Measurements from ENCODE around the gene MBD1.
"Not testable (repeated sequence)": the region's sequence is repeated elsewhere in the genome, so short reads cannot be mapped to it uniquely, and the experiment has no call there.

Gene MBD1

DNA sequence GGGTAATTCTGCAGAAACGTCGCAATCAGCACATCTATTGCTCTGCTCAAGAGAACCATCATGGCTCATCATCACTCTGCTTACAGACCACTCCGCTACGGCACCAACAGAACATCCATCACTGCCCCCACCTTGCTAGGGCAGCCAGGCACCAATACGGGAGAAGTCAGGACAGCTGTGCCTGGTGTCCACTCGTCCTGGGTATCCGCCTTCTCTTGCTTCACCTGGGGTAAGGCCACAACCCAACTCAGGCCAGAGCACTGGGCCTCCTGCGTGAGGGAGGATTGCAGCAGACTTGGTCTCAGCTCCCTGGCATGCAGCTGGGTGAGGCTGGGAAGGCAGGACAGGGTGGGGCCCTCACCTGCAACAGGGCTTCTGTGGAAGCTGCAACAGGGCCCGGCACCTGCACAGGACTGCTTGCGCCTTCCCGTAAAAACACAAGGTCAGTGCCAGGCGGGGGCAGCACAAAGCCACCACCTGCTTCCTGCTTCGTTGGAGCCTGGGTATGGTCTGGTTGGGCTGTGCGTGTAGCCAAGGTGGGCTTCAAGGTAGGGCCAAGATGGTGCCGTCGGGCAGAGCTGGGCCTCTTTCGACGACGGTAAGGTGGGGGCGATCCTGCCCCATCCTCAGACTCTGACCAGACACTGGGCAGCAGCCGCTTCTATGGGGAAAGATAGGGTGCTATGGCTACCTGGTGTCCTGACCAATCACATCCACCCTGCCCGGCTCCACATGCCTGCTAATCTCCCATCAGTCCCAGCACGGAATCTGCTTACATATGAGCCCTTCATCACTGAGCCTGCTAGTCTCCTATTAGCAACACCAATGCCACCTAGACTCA is 7.9 kb downstream of the MBD1 start:
- no peak for DNase-seq (ENCODE audit: low read depth, low spot score)

GRCh38 chr18:50272568-50272967 is 8.8 kb downstream of the MBD1 start:
- no peak for DNase-seq (ENCODE audit: low read depth, low spot score)

DNA sequence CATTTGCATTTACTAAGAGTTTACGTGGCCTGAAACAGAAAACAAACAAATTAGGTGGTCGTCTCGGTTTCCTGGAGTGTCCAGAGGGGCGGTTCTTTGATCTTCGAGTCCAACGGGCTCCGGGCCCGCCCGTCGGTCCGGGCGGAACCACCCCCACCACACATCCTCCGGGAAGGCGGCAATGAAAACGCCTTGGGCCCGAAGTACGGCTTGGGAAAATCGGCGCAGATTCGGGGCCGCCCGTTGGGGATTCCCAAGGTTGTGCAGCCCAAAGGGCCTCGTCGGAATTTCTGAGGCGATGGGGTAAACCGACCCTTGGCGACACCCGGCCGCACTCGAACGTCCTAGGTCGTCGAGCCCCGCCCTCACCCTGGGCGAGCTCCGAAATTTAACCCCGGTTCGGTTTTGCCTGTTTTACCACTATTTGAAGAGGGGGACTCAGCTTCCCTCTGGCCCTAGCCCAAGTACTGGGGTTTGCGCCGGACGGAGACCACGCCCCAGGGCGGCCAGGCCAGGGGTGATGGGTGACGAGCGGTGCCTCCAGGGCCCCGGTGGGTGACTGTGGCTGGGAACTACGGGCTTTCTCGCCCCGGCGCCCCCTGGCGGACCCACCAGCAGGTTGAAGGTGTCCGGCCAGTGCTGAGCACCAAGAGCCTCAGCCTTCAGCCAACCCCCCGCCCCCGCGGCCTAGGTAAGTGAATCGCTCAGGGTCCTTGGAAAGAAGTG is 13.1 kb downstream of the MBD1 start:
- peak; percentile 47 for DNase-seq (ENCODE audit: low read depth, low spot score)

GRCh38 chr18:50266248-50266704 is 15.0 kb downstream of the MBD1 start, which contains the start of gene CFAP53:
Gene CFAP53 (minus strand): TSS chr18:50266495. CDS start chr18:50266404, 91 bp downstream.
- peak; percentile 48 for DNase-seq (ENCODE audit: low read depth, low spot score)

DNA sequence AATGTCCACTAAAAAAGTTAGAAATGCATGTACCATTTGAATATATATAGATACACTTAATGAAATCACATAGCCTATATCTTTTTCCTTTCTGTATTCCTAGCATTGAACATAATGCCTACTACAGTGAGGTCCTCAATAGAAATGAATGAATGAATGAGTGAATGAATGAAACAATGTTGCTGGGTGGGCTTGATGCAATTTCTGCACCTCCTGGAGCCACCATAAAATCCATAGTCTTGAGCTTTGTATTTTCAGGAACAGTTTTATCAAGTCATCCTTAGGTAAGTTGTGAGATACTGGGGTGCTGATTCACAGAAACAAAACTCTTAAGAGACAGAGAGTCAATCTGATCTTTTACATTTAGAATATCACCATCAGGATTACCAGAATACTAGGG is 18.3 kb downstream of the MBD1 start:
- DNase-seq (ENCODE audit: low read depth, low spot score), result no peak

- no peak for DNase-seq (ENCODE audit: low read depth, low spot score)
Measured at GRCh38 chr18:50250935-50251334, 30.4 kb downstream of the MBD1 start.

DNA sequence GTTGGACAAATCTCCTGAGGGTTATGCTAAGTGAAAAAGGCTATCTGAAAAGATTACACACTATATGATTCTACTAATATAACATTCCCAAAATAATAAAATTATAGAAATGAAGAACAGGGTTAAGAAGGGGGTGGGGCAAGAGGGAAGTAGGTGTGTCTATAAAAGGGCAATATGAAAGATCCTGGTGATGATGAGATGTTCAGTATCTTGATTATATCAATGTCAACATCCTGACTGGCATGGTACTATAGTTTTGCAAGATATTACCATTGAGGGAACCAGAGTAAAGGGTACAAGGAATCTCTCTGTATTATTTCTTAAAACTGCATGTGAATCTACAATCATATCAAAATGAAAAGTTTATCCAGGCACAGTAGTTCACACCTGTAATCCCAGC is 31.7 kb downstream of the MBD1 start:
- no peak for DNase-seq (ENCODE audit: low read depth, low spot score)

DNA sequence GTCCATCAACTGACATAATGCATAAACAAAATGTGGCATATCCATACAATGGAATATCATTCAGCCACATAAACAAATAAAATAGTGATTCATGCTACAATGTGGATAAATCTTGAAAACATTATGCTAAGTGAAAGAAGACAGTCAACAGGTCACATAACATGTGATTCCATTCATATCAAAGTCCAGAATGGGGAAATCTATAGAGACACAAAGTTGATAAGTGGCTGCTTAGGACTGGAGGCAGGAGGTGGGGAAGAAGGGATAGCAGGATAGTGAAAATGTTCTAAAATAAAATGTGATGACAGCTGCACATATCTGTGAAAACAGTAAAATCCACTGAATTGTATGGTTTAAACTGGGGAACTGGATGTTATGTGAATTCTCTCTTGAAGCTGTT is 33.8 kb downstream of the MBD1 start:
- no peak for DNase-seq (ENCODE audit: low read depth, low spot score)

GRCh38 chr18:50241768-50242167 is 39.6 kb downstream of the MBD1 start:
- DNase-seq (ENCODE audit: low read depth, low spot score), result not testable (repeated sequence)

DNA sequence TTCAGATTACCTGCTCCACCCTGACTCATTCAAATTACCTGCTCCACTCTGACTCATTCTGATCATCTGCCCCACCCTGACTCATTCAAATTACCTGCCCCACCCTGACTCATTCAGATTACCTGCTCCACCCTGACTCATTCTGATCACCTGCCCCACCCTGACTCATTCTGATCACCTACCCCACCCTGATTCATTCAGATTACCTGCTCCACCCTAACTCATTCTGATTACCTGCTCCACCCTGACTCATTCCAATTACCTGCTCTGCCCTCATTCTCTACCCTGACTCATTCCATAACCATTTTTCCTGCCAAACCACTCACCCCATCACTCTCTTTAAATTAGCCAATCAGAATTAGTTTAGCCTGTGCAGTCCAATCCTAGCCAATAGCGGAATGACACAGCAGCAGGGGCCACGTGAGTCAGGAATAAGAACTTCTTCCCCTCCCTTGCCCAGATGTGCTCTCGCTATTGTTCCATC is 41.2 kb downstream of the MBD1 start:
- no peak for DNase-seq (ENCODE audit: low read depth, low spot score)

DNA sequence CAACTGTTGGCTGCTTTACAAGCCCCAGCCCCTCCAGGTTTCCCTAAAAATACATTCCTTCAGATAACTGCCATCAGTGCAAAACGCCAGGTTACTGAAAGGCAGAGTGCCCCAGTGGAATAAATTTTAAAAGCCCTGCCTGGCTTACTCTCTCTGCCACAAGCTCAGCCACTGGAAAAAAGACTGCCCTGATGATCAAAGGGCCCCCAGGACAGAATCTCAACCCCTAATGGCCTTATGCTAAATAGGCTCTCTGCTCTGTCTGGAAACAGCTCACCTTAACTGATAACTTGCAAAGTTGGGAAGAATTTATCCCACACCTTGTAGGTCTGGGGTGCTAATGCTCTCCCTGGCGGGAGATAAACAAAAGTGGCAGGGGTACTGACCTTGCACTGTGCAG is 48.9 kb downstream of the MBD1 start:
- no peak for DNase-seq (ENCODE audit: low read depth, low spot score)

- DNase-seq (ENCODE audit: low read depth, low spot score), result no peak
Measured at GRCh38 chr18:50231621-50232020, 49.7 kb downstream of the MBD1 start.

GRCh38 chr18:50220249-50220648 is 61.1 kb downstream of the MBD1 start:
- DNase-seq (ENCODE audit: low read depth, low spot score), result not testable (repeated sequence)
